ENCODE data around the gene MAP4K1.

The MAP4K1 gene

DNA sequence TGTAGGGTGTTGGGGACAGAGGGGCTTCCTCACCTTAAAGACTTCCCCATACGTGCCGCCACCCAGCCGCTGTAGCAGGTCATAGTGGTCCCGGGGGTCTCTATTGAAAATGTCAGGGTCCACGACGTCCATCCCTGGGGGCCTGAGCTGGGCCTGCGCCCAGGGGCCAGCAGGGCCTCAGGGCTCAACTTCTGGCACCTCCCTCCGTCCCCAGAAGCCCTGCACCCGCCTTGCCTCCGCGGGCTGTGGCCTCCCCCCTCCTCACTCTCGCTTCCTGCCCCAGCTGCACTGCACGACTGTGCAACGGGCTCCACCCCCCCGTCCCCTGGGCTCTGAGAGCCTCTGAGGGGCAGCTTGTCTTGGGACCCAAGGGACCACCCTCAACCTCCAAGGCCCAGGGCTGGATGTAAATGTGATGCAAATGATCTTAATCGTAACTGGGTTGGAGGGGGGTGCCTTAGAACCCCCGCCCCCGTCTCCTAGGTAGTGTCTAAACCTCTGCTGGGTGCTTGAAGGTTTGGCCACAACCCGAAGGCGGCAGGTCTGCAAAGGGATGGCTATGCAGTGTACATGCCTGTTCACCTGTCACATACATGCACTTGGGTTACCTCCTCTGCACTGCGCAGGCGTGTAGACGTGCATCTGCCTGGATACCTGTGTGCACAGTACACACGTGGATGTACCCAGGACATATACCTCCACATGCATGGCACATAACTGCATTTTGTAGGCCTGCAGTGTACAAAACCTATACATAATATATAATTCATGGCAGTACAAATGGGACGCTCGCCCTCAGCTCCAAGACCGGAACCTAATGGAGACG, at the start of gene MAP4K1:
Gene MAP4K1 (minus strand): TSS at position 190 of the 826 bp plus-strand sequence. CDS start 58 bp downstream, at position 132.
- H3K4me3 ChIP-seq (ENCODE audit: low read length in 2 of 2) = peak within 1 kb of the TSS; percentile 65 to 100
- H3K9me3 ChIP-seq (ENCODE audit: control insufficient read depth in 2 of 2, low read length in 2 of 2) = no peaks in the 10 kb centered on the region
- peak within 1 kb of the TSS; percentile 50 to 80 for H3K9ac ChIP-seq (ENCODE audit: low read depth in 1 of 2, low read length in 2 of 2)
- H3K4me1 ChIP-seq (ENCODE audit: control insufficient read depth in 2 of 2, insufficient read depth in 2 of 2, low read length in 2 of 2) = peaks cover 16 to 18% of the 10 kb centered on the region in 2 donors
- H3K27me3 ChIP-seq (ENCODE audit: control insufficient read depth in 2 of 2, insufficient read depth in 2 of 2, low read length in 2 of 2) = no peaks in the 10 kb centered on the region
- H3K36me3 ChIP-seq (ENCODE audit: control insufficient read depth in 2 of 2, insufficient read depth in 2 of 2, low read length in 2 of 2) = peaks cover 13 to 21% of the 10 kb centered on the region in 2 donors
- peak within 1 kb of the TSS; percentile 16 to 84 for H3K27ac ChIP-seq (ENCODE audit: low read depth in 2 of 2, low read length in 2 of 2)

GRCh38 chr19:38666663-38667511, 49.1 kb upstream of the MAP4K1 start:
- Histone ChIP-seq H3K36me3 (ENCODE audit: control insufficient read depth in 2 of 2, insufficient read depth in 2 of 2, low read length in 2 of 2) (peaks cover 9 to 20% of the 10 kb centered on the region in 2 donors), H3K4me1 (ENCODE audit: control insufficient read depth in 2 of 2, insufficient read depth in 2 of 2, low read length in 2 of 2) (peaks cover 79 to 97% of the 10 kb centered on the region in 2 donors), H3K27ac (ENCODE audit: low read depth in 2 of 2, low read length in 2 of 2) (peak overlapping the region; percentile 79 to 85), H3K9me3 (ENCODE audit: control insufficient read depth in 2 of 2, low read length in 2 of 2) (no peaks in the 10 kb centered on the region), H3K27me3 (ENCODE audit: control insufficient read depth in 2 of 2, insufficient read depth in 2 of 2, low read length in 2 of 2) (no peaks in the 10 kb centered on the region), H3K4me3 (ENCODE audit: low read length in 2 of 2) (no peak overlapping the region), H3K9ac (ENCODE audit: low read depth in 1 of 2, low read length in 2 of 2) (peak overlapping the region; percentile 36 to 59)

DNA sequence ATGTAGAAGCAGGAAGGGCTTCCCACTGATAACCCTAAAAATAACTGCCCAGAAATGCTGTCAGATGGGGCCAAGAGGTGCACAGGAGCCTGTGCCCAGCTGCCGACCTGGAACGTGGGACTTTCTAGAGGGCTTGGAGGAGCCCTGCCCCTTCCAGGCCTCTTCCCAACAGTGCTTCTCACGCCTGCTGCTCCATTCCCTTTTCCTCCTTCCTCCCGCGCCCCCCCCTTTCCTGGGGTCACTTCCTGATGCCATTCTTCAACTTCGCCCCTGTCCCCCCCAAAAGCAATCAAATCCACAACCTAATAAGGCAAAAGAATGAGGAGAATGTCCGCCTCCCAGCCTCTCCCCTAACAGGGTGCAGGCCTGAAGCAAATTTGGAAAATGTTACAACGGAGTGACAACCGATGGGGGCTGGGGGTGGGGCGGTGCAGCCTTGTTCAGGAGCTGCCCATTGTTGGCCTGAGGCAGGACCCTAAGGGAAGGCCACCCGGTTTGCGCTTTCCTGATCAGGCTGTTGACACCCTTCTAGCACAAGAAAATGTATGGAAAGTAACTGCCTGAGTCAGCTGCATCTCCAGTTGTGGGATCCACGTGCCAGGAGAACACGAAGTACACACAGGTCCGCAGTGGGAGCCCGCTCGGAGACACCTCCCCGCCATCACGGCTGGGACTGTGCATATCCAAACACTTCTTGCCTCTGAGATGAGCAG, 48.4 kb upstream of the MAP4K1 start:
- H3K4me3 ChIP-seq (ENCODE audit: low read length in 2 of 2) = no peak overlapping the region

GRCh38 chr19:38665219-38665931, 47.6 kb upstream of the MAP4K1 start:
- H3K4me1 ChIP-seq (ENCODE audit: control insufficient read depth in 2 of 2, insufficient read depth in 2 of 2, low read length in 2 of 2) = peaks cover 90 to 96% of the 10 kb centered on the region in 2 donors
- H3K9ac ChIP-seq (ENCODE audit: low read depth in 1 of 2, low read length in 2 of 2) = peak overlapping the region; percentile 57 to 65
- no peaks in the 10 kb centered on the region for H3K9me3 ChIP-seq (ENCODE audit: control insufficient read depth in 2 of 2, low read length in 2 of 2)
- peak overlapping the region; percentile 79 to 85 for H3K27ac ChIP-seq (ENCODE audit: low read depth in 2 of 2, low read length in 2 of 2)
- H3K4me3 ChIP-seq (ENCODE audit: low read length in 2 of 2) = peak overlapping the region in 1 of 2 donors; percentile 1
- peaks cover 12 to 26% of the 10 kb centered on the region in 2 donors for H3K36me3 ChIP-seq (ENCODE audit: control insufficient read depth in 2 of 2, insufficient read depth in 2 of 2, low read length in 2 of 2)
- H3K27me3 ChIP-seq (ENCODE audit: control insufficient read depth in 2 of 2, insufficient read depth in 2 of 2, low read length in 2 of 2) = no peaks in the 10 kb centered on the region

More for the DNA sequence above, 48.4 kb upstream of the MAP4K1 start:
- Histone ChIP-seq H3K27me3 (ENCODE audit: control insufficient read depth in 2 of 2, insufficient read depth in 2 of 2, low read length in 2 of 2) (no peaks in the 10 kb centered on the region), H3K4me1 (ENCODE audit: control insufficient read depth in 2 of 2, insufficient read depth in 2 of 2, low read length in 2 of 2) (peaks cover 85 to 94% of the 10 kb centered on the region in 2 donors), H3K9me3 (ENCODE audit: control insufficient read depth in 2 of 2, low read length in 2 of 2) (no peaks in the 10 kb centered on the region), H3K27ac (ENCODE audit: low read depth in 2 of 2, low read length in 2 of 2) (peak overlapping the region; percentile 79 to 85), H3K36me3 (ENCODE audit: control insufficient read depth in 2 of 2, insufficient read depth in 2 of 2, low read length in 2 of 2) (peaks cover 10 to 21% of the 10 kb centered on the region in 2 donors), H3K9ac (ENCODE audit: low read depth in 1 of 2, low read length in 2 of 2) (peak overlapping the region; percentile 59 to 65)

DNA sequence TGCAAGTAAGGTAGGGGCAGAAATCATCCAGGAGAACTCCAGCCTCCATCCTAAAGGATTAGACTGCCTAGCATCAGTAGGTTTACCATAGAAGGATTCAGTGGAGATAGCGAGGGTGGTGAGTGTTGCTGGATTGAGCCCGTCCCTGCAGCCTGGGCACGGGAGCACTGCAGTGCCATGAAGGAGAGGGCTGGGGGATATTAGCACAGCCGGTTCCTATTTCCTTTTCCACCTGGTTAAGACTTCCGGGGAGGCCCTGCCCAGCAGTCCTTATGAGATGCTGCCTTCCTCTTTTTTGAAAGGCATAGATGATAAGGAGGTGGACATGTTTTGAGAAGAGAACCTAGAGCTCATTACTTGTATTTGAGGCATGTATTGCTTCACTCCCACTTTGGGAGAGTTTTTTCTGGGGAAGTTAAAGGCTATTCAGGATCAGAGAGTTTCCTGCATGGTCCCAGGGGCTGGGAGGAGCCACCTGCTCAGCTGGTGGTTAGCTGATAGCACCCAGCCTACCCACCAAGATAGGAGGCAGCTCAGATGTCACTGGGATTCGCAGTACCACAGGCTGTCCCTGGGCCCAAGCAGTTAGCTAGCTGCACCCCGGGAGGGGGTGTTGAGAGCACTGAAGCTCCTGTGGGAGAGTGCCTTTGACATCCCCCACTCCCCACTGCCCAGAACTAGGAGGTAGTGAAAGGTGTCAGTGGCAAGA, 46.9 kb upstream of the MAP4K1 start:
- Histone ChIP-seq H3K4me3 (ENCODE audit: low read length in 2 of 2) (peak overlapping the region in 1 of 2 donors; percentile 1), H3K4me1 (ENCODE audit: control insufficient read depth in 2 of 2, insufficient read depth in 2 of 2, low read length in 2 of 2) (peaks cover 89 to 95% of the 10 kb centered on the region in 2 donors), H3K9me3 (ENCODE audit: control insufficient read depth in 2 of 2, low read length in 2 of 2) (no peaks in the 10 kb centered on the region), H3K27me3 (ENCODE audit: control insufficient read depth in 2 of 2, insufficient read depth in 2 of 2, low read length in 2 of 2) (no peaks in the 10 kb centered on the region), H3K36me3 (ENCODE audit: control insufficient read depth in 2 of 2, insufficient read depth in 2 of 2, low read length in 2 of 2) (peaks cover 12 to 23% of the 10 kb centered on the region in 2 donors), H3K9ac (ENCODE audit: low read depth in 1 of 2, low read length in 2 of 2) (peak overlapping the region in 1 of 2 donors; percentile 57), H3K27ac (ENCODE audit: low read depth in 2 of 2, low read length in 2 of 2) (peak overlapping the region; percentile 79 to 85)

- no peak overlapping the region for H3K4me3 ChIP-seq (ENCODE audit: low read length in 2 of 2)
- H3K27ac ChIP-seq (ENCODE audit: low read depth in 2 of 2, low read length in 2 of 2) = peak overlapping the region; percentile 79 to 85
- H3K9ac ChIP-seq (ENCODE audit: low read depth in 1 of 2, low read length in 2 of 2) = peak overlapping the region in 1 of 2 donors; percentile 57
- H3K27me3 ChIP-seq (ENCODE audit: control insufficient read depth in 2 of 2, insufficient read depth in 2 of 2, low read length in 2 of 2) = no peaks in the 10 kb centered on the region
- H3K9me3 ChIP-seq (ENCODE audit: control insufficient read depth in 2 of 2, low read length in 2 of 2) = no peaks in the 10 kb centered on the region
- H3K4me1 ChIP-seq (ENCODE audit: control insufficient read depth in 2 of 2, insufficient read depth in 2 of 2, low read length in 2 of 2) = peaks cover 89 to 95% of the 10 kb centered on the region in 2 donors
- H3K36me3 ChIP-seq (ENCODE audit: control insufficient read depth in 2 of 2, insufficient read depth in 2 of 2, low read length in 2 of 2) = peaks cover 9 to 18% of the 10 kb centered on the region in 2 donors
These were observed 46.3 kb upstream of the MAP4K1 start for GRCh38 chr19:38663957-38664502.

DNA sequence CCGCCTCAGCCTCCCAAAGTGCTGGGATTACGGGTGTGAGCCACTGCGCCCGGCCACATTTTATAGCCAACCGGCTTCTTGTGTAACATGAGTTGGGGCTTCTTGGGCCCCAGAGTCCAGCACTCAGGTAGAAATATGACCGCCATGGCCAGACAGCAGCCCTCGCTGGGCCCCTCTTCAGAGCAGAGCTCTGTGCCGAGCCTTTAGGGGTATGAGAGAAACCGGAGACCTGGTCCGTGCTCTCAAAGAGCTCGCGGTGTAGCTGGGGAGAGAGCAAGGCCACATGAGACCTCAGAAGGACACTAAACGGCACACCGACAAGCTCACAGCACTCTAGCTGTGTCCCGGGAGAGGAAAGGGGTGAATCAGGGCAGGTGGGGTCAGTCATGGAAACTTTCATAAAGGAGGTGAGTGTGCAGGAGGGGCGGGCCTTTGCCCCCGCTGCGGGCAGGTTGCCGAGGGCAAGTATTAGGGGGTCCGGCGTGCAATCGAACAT, 45.5 kb upstream of the MAP4K1 start:
- H3K27ac ChIP-seq (ENCODE audit: low read depth in 2 of 2, low read length in 2 of 2) = peak overlapping the region; percentile 79 to 85
- H3K4me1 ChIP-seq (ENCODE audit: control insufficient read depth in 2 of 2, insufficient read depth in 2 of 2, low read length in 2 of 2) = peaks cover 92 to 95% of the 10 kb centered on the region in 2 donors
- H3K27me3 ChIP-seq (ENCODE audit: control insufficient read depth in 2 of 2, insufficient read depth in 2 of 2, low read length in 2 of 2) = no peaks in the 10 kb centered on the region
- H3K9ac ChIP-seq (ENCODE audit: low read depth in 1 of 2, low read length in 2 of 2) = peak overlapping the region in 1 of 2 donors; percentile 15
- peaks cover 9 to 15% of the 10 kb centered on the region in 2 donors for H3K36me3 ChIP-seq (ENCODE audit: control insufficient read depth in 2 of 2, insufficient read depth in 2 of 2, low read length in 2 of 2)
- no peak overlapping the region for H3K4me3 ChIP-seq (ENCODE audit: low read length in 2 of 2)
- no peaks in the 10 kb centered on the region for H3K9me3 ChIP-seq (ENCODE audit: control insufficient read depth in 2 of 2, low read length in 2 of 2)

GRCh38 chr19:38662537-38663155, 44.9 kb upstream of the MAP4K1 start:
- H3K9ac ChIP-seq (ENCODE audit: low read depth in 1 of 2, low read length in 2 of 2) = peak overlapping the region; percentile 27 to 58
- no peak overlapping the region for H3K4me3 ChIP-seq (ENCODE audit: low read length in 2 of 2)
- peak overlapping the region; percentile 75 to 81 for H3K27ac ChIP-seq (ENCODE audit: low read depth in 2 of 2, low read length in 2 of 2)

More at GRCh38 chr19:38662537-38663155, 44.9 kb upstream of the MAP4K1 start:
- peaks cover 92 to 95% of the 10 kb centered on the region in 2 donors for H3K4me1 ChIP-seq (ENCODE audit: control insufficient read depth in 2 of 2, insufficient read depth in 2 of 2, low read length in 2 of 2)
- peaks cover 7 to 15% of the 10 kb centered on the region in 2 donors for H3K36me3 ChIP-seq (ENCODE audit: control insufficient read depth in 2 of 2, insufficient read depth in 2 of 2, low read length in 2 of 2)
- H3K27me3 ChIP-seq (ENCODE audit: control insufficient read depth in 2 of 2, insufficient read depth in 2 of 2, low read length in 2 of 2) = no peaks in the 10 kb centered on the region
- H3K9me3 ChIP-seq (ENCODE audit: control insufficient read depth in 2 of 2, low read length in 2 of 2) = no peaks in the 10 kb centered on the region
